HCT116 (cell line): Measurements from ENCODE around the gene CTLA4. TPM values are rescaled to one million over a fixed set of nuclear protein-coding genes. Genes with fewer than 3 reads are reported as not detected.

Experiments used
- ATAC-seq: fragments of 200-7000 bp; cut with Tn5 transposase; 2 replicates; pipeline ENCODE4 v1.9.1; 2020; ENCODE audit warnings: mild to moderate bottlenecking, moderate library complexity
- BruUV-seq: library from RNA; stranded (reverse); fragments of 400-500 nt; replicated peaks from 2 replicates; lab custom pipeline; 2021; lab: Mats Ljungman, UMichigan
- CTCF ChIA-PET: fragments of 300-600 bp; sonication (Branson Sonifier 250); formaldehyde crosslinking; loops from one replicate; lab custom pipeline; 2021; ENCODE audit warnings: antibody characterized with exemption; lab: Charles Lee
- POLR2A ChIA-PET: fragments of 300-600, 350-600 bp; sonication (Branson Sonifier 250); formaldehyde crosslinking; loops from one replicate; lab custom pipeline; 2021; ENCODE audit warnings: antibody characterized with exemption; lab: Charles Lee
- RAD21 ChIA-PET, 2 experiments: fragments of 300-600 bp; sonication (Branson Sonifier 250); formaldehyde crosslinking; loops; one replicate each; lab custom pipeline; 2023; ENCODE audit warnings: low total read pairs in 2 of 2; ENCODE audit not compliant: uncharacterized antibody in 2 of 2, unreplicated experiment in 2 of 2, low non-redundant PET in 1 of 2; lab: Charles Lee
- DNase-seq: peaks from one replicate; pipeline ENCODE4 v3.0.0-alpha.2; 2010; ENCODE audit warnings: low read depth, low spot score
- H2AFZ ChIP-seq: fragments of 200-600 bp; shearing (Covaris generic), sonication (generic); 2 replicates; pipeline ENCODE4 v1.6.1; 2017; ENCODE audit warnings: low read depth, mixed run types, mixed read lengths, antibody characterized with exemption, low read length; ENCODE audit not compliant: poor library complexity, severe bottlenecking
- H3K27ac ChIP-seq: 2 replicates; pipeline ENCODE4 v1.5.1; 2012; ENCODE audit warnings: low read depth, low read length
- H3K27me3 ChIP-seq: fragments of 200-600 bp; sonication (generic); 2 replicates; pipeline ENCODE4 v1.6.1; 2016; ENCODE audit warnings: mixed run types, low read length, mixed read lengths; ENCODE audit not compliant: insufficient read depth
- H3K36me3 ChIP-seq, 2 experiments: fragments of 200-500 bp in 1 of 2; fragments of 200-600 bp in 1 of 2; sonication (Bioruptor generic) in 1 of 2; sonication (generic) in 1 of 2; 2 replicates each; pipeline versions ENCODE4 v1.5.1 to v1.6.1; 2014 to 2016; ENCODE audit warnings: low read length in 2 of 2, inconsistent platforms in 1 of 2, mixed read lengths in 1 of 2, mixed run types in 1 of 2; ENCODE audit not compliant: insufficient read depth in 2 of 2, control insufficient read depth in 1 of 2
- H3K4me1 ChIP-seq, 2 experiments: fragments of 200-600 bp in 1 of 2; sonication (generic) in 1 of 2; 2 replicates each; pipeline versions ENCODE4 v1.5.1 to v1.6.1; 2012 to 2017; ENCODE audit warnings: low read length in 2 of 2, inconsistent platforms in 1 of 2, mild to moderate bottlenecking in 1 of 2, mixed read lengths in 1 of 2, mixed run types in 1 of 2, moderate library complexity in 1 of 2; ENCODE audit not compliant: insufficient read depth in 2 of 2, control insufficient read depth in 1 of 2
- H3K4me2 ChIP-seq: fragments of 200-600 bp; sonication (generic); 2 replicates; pipeline ENCODE4 v1.6.1; 2017; ENCODE audit warnings: mixed run types, low read length, mixed read lengths
- H3K4me3 ChIP-seq, 2 experiments: fragments of 200-600 bp in 1 of 2; sonication (generic) in 1 of 2; replicated peaks in 1 of 2; 2 replicates each; pipeline ENCODE4 v1.5.1; 2011 to 2016; ENCODE audit warnings: low read length in 2 of 2, control low read depth in 1 of 2, low read depth in 1 of 2, mild to moderate bottlenecking in 1 of 2, mixed read lengths in 1 of 2, mixed run types in 1 of 2
- H3K79me2 ChIP-seq: fragments of 200-600 bp; sonication (generic); 2 replicates; pipeline ENCODE4 v1.6.1; 2017; ENCODE audit warnings: mild to moderate bottlenecking, mixed run types, low read length, moderate library complexity, mixed read lengths; ENCODE audit not compliant: insufficient read depth
- H3K9ac ChIP-seq: fragments of 200-600 bp; sonication (generic); 2 replicates; pipeline ENCODE4 v1.6.1; 2016; ENCODE audit warnings: low read length, mixed read lengths
- H3K9me2 ChIP-seq: fragments of 200-600 bp; sonication (generic), shearing (Covaris generic); 2 replicates; pipeline ENCODE4 v1.6.1; 2017; ENCODE audit warnings: mixed run types, mild to moderate bottlenecking, moderate library complexity; ENCODE audit not compliant: insufficient read depth
- H3K9me3 ChIP-seq, 2 experiments: fragments of 200-500 bp in 1 of 2; fragments of 200-600 bp in 1 of 2; sonication (Bioruptor generic) in 1 of 2; sonication (generic) in 1 of 2; 2 replicates each; pipeline ENCODE4 v1.6.1; 2014 to 2017; ENCODE audit warnings: low read length in 2 of 2, mixed read lengths in 2 of 2, inconsistent platforms in 1 of 2, low read depth in 1 of 2, mild to moderate bottlenecking in 1 of 2, mixed run types in 1 of 2, moderate library complexity in 1 of 2; ENCODE audit not compliant: control insufficient read depth in 1 of 2, insufficient read depth in 1 of 2
- H4K20me1 ChIP-seq: fragments of 200-600 bp; sonication (generic), shearing (Covaris generic); 2 replicates; pipeline ENCODE4 v1.6.1; 2017; ENCODE audit warnings: mixed run types, mild to moderate bottlenecking, moderate library complexity; ENCODE audit not compliant: insufficient read depth
- ATF3 ChIP-seq: IDR thresholded peaks from 2 replicates; pipeline ENCODE4 v1.6.1; 2012
- CBX3 ChIP-seq: IDR thresholded peaks from 2 replicates; pipeline ENCODE4 v1.6.1; 2012; ENCODE audit warnings: low read depth
- CEBPB ChIP-seq: IDR thresholded peaks from 2 replicates; pipeline ENCODE4 v1.6.1; 2012; ENCODE audit warnings: low read depth
- CTCF ChIP-seq, 3 experiments: fragments of 200-600 bp in 1 of 3; sonication (generic) in 1 of 3; IDR thresholded peaks in 2 of 3; conservative IDR thresholded peaks in 1 of 3; 2 replicates each; pipeline ENCODE4 v1.5.1; 2012 to 2017; ENCODE audit warnings: low read depth in 2 of 3, low read length in 2 of 3, antibody characterized with exemption in 1 of 3, borderline replicate concordance in 1 of 3, control low read depth in 1 of 3, mild to moderate bottlenecking in 1 of 3, mixed read lengths in 1 of 3, mixed run types in 1 of 3, moderate library complexity in 1 of 3; ENCODE audit not compliant: insufficient read depth in 1 of 3
- EGR1 ChIP-seq: IDR thresholded peaks from 2 replicates; pipeline ENCODE4 v1.6.1; 2012; ENCODE audit warnings: low read depth
- ELF1 ChIP-seq: IDR thresholded peaks from 2 replicates; pipeline ENCODE4 v1.6.1; 2012; ENCODE audit warnings: low read depth, borderline replicate concordance
- EZH2phosphoT487 ChIP-seq: fragments of 200-600 bp; IDR thresholded peaks from 2 replicates; pipeline ENCODE4 v1.6.1; 2018; ENCODE audit warnings: antibody characterized with exemption, borderline replicate concordance
- FOSL1 ChIP-seq: IDR thresholded peaks from 2 replicates; pipeline ENCODE4 v1.6.1; 2012; ENCODE audit warnings: low read depth
- JUND ChIP-seq: IDR thresholded peaks from 2 replicates; pipeline ENCODE4 v1.6.1; 2012
- MAX ChIP-seq: IDR thresholded peaks from 2 replicates; pipeline ENCODE4 v1.6.1; 2012
- RAD21 ChIP-seq: IDR thresholded peaks from 2 replicates; pipeline ENCODE4 v1.6.1; 2012; ENCODE audit warnings: low read depth, mild to moderate bottlenecking
- REST ChIP-seq: IDR thresholded peaks from 2 replicates; pipeline ENCODE4 v1.6.1; 2012; ENCODE audit warnings: low read depth
- SIN3A ChIP-seq: IDR thresholded peaks from 2 replicates; pipeline ENCODE4 v1.6.1; 2012; ENCODE audit warnings: low read depth
- SP1 ChIP-seq: IDR thresholded peaks from 2 replicates; pipeline ENCODE4 v1.6.1; 2012; ENCODE audit warnings: low read depth
- SRF ChIP-seq: IDR thresholded peaks from 2 replicates; pipeline ENCODE4 v1.6.1; 2012; ENCODE audit warnings: low read depth
- TCF7L2 ChIP-seq: IDR thresholded peaks from 2 replicates; pipeline ENCODE4 v1.7.0; 2011; ENCODE audit warnings: borderline replicate concordance, inconsistent platforms; ENCODE audit not compliant: insufficient read depth, insufficient read length; ENCODE audit errors: extremely low read depth
- YY1 ChIP-seq: IDR thresholded peaks from 2 replicates; pipeline ENCODE4 v1.6.1; 2011; ENCODE audit warnings: low read length, low read depth, moderate library complexity, mild to moderate bottlenecking; ENCODE audit not compliant: insufficient replicate concordance; ENCODE audit errors: extremely low read depth
- ZFX ChIP-seq: fragments of 450-650 bp; IDR thresholded peaks from 2 replicates; pipeline ENCODE4 v1.6.1; 2017
- ZNF274 ChIP-seq: fragments of 200-500 bp; sonication (Bioruptor generic); IDR thresholded peaks from 2 replicates; pipeline ENCODE4 v1.6.1; 2014; ENCODE audit warnings: mild to moderate bottlenecking, low read depth, low read length, inconsistent platforms
- intact Hi-C: fragments of 100-400 bp; cut with micrococcal nuclease; formaldehyde crosslinking; loops from 2 replicates; pipeline ENCODE4 v1.10.0; 2022
- total RNA-seq: library from RNA; stranded (reverse); gene quantifications from one replicate; pipeline ENCODE4 v1.2.1, GENCODE V29; 2021; ENCODE audit not compliant: unreplicated experiment

Gene CTLA4
- total RNA-seq, 1 experiment from 2014 or later: 0.37 TPM

- TF ChIP-seq REST (no peak), ELF1 (no peak), JUND (no peak), TCF7L2 (no peak), SRF (no peak), CBX3 (no peak), YY1 (peak; percentile 74), FOSL1 (no peak), CEBPB (no peak), EZH2phosphoT487 (no peak), ZFX (no peak), RAD21 (0 out of 2 replicates have a peak, but pooled peaks have one; percentile 14)
Observed at GRCh38 chr2:203858176-203858575, 9.4 kb upstream of the CTLA4 start (continued).

- Histone ChIP-seq H2AFZ (no peak overlapping the region), H3K9ac (no peak overlapping the region), H3K79me2 (no peaks in the 10 kb centered on the region), H3K4me2 (no peak overlapping the region), H3K4me3 (no peak overlapping the region), H4K20me1 (no peaks in the 10 kb centered on the region), H3K9me3 (no peaks in the 10 kb centered on the region), H3K9me2 (no peaks in the 10 kb centered on the region), H3K27ac (no peak overlapping the region), H3K4me1 (no peaks in the 10 kb centered on the region), H3K36me3 (no peaks in the 10 kb centered on the region), H3K27me3 (no peaks in the 10 kb centered on the region)
- ChIA-PET RAD21 (no interaction called here), POLR2A (no interaction called here), CTCF (interaction anchor here (1.9 kb wide), 1 partner anchor 51 kb away, joined by 6 read pairs; no protein-coding TSS in a partner anchor)
- ATAC-seq (no peak), DNase-seq (no peak)
- no TSS peak for BruUV-seq
- intact Hi-C loops: no loop called here
- TF ChIP-seq EGR1 (no peak), SIN3A (no peak), MAX (no peak), FOSL1 (no peak), RAD21 (no peak), CEBPB (no peak), SRF (no peak), YY1 (no peak), ZNF274 (no peak), CTCF (IDR thresholded peaks at IDR 0.05 in 2 of 3, conservative IDR thresholded peaks at IDR 0.05 in 1 of 3; ENCODE audit: borderline replicate concordance in 1 of 3, insufficient read depth in 1 of 3, low read depth in 2 of 3, low read length in 2 of 3) (no peak), SP1 (no peak), ZFX (no peak), ATF3 (no peak), TCF7L2 (no peak)
Observed at GRCh38 chr2:203859030-203859789, 8.4 kb upstream of the CTLA4 start.
